ENCODE data around the gene DSTYK.

The DSTYK gene

GRCh38 chr1:205118752-205119151 lies 92.8 kb downstream of the DSTYK start:
- no peak for ATAC-seq
- H3K36me3 Mint-ChIP-seq = peaks cover 20% of the 10 kb centered on the region

GRCh38 chr1:205111354-205111753 lies 100.1 kb downstream of the DSTYK start:
- H3K4me3 Mint-ChIP-seq = no peak overlapping the region
- H3K27me3 Mint-ChIP-seq = no peaks in the 10 kb centered on the region
- no peaks in the 10 kb centered on the region for H3K9me3 Mint-ChIP-seq
- no peak overlapping the region for H3K27ac Mint-ChIP-seq
- peaks cover 33% of the 10 kb centered on the region for H3K4me1 Mint-ChIP-seq
- peak; percentile 70 for ATAC-seq
- peaks cover 43% of the 10 kb centered on the region for H3K36me3 Mint-ChIP-seq

More at GRCh38 chr1:205118752-205119151, 92.8 kb downstream of the DSTYK start:
- no peaks in the 10 kb centered on the region for H3K27me3 Mint-ChIP-seq
- H3K9me3 Mint-ChIP-seq = no peaks in the 10 kb centered on the region
- no peak overlapping the region for H3K27ac Mint-ChIP-seq
- H3K4me1 Mint-ChIP-seq = peaks cover 47% of the 10 kb centered on the region
- H3K4me3 Mint-ChIP-seq = no peak overlapping the region

GRCh38 chr1:205109711-205110110 lies 101.8 kb downstream of the DSTYK start:
- Mint-ChIP-seq H3K36me3 (peaks cover 56% of the 10 kb centered on the region), H3K4me1 (peaks cover 33% of the 10 kb centered on the region), H3K9me3 (no peaks in the 10 kb centered on the region), H3K27ac (no peak overlapping the region), H3K27me3 (no peaks in the 10 kb centered on the region), H3K4me3 (no peak overlapping the region)
- no peak for ATAC-seq

GRCh38 chr1:205109269-205109668 lies 102.2 kb downstream of the DSTYK start:
- no peaks in the 10 kb centered on the region for H3K27me3 Mint-ChIP-seq
- no peaks in the 10 kb centered on the region for H3K9me3 Mint-ChIP-seq
- peak overlapping the region; percentile 2 for H3K27ac Mint-ChIP-seq
- H3K4me3 Mint-ChIP-seq = no peak overlapping the region
- no peak for ATAC-seq
- peaks cover 33% of the 10 kb centered on the region for H3K4me1 Mint-ChIP-seq
- H3K36me3 Mint-ChIP-seq = peaks cover 61% of the 10 kb centered on the region

- Mint-ChIP-seq H3K27me3 (no peaks in the 10 kb centered on the region), H3K4me1 (peaks cover 33% of the 10 kb centered on the region), H3K27ac (no peak overlapping the region), H3K36me3 (peaks cover 69% of the 10 kb centered on the region), H3K9me3 (no peaks in the 10 kb centered on the region), H3K4me3 (no peak overlapping the region)
- no peak for ATAC-seq
Observed at GRCh38 chr1:205108464-205108863, 103.0 kb downstream of the DSTYK start.

GRCh38 chr1:205107327-205107726 lies 104.2 kb downstream of the DSTYK start:
- H3K36me3 Mint-ChIP-seq = peaks cover 72% of the 10 kb centered on the region

GRCh38 chr1:205102404-205102803 lies 109.1 kb downstream of the DSTYK start:
- Mint-ChIP-seq H3K9me3 (no peaks in the 10 kb centered on the region), H3K27me3 (no peaks in the 10 kb centered on the region), H3K4me3 (no peak overlapping the region), H3K27ac (no peak overlapping the region), H3K4me1 (peaks cover 10% of the 10 kb centered on the region), H3K36me3 (peaks cover 81% of the 10 kb centered on the region)
- ATAC-seq = no peak

More at GRCh38 chr1:205107327-205107726, 104.2 kb downstream of the DSTYK start:
- H3K4me3 Mint-ChIP-seq = no peak overlapping the region
- H3K27me3 Mint-ChIP-seq = no peaks in the 10 kb centered on the region
- no peak overlapping the region for H3K27ac Mint-ChIP-seq
- no peak for ATAC-seq
- peaks cover 29% of the 10 kb centered on the region for H3K4me1 Mint-ChIP-seq
- no peaks in the 10 kb centered on the region for H3K9me3 Mint-ChIP-seq

- Mint-ChIP-seq H3K4me3 (no peak overlapping the region), H3K9me3 (no peaks in the 10 kb centered on the region), H3K27ac (no peak overlapping the region), H3K4me1 (no peaks in the 10 kb centered on the region), H3K36me3 (peaks cover 77% of the 10 kb centered on the region), H3K27me3 (no peaks in the 10 kb centered on the region)
- no peak for ATAC-seq
Observed at GRCh38 chr1:205098242-205098641, 113.3 kb downstream of the DSTYK start.

GRCh38 chr1:205095422-205095821 lies 116.1 kb downstream of the DSTYK start:
- ATAC-seq = no peak
- Mint-ChIP-seq H3K4me1 (no peaks in the 10 kb centered on the region), H3K27ac (no peak overlapping the region), H3K9me3 (no peaks in the 10 kb centered on the region), H3K36me3 (peaks cover 62% of the 10 kb centered on the region), H3K4me3 (no peak overlapping the region), H3K27me3 (no peaks in the 10 kb centered on the region)

Measured in stimulated activated memory B cell treated with anti-CD40 and anti-IgM and Interleukin-4, amounts not matched to agents 10 μg/mL and 1 μg/mL and 100 μg/mL, for 72 hours (primary cell).